ENCODE measurements around the gene CCT2.
A peak's percentile ranks its signal among the peaks of the same experiment; 100 is the strongest.

CCT2 gene

GRCh38 chr12:69585189-69586062, at the start of gene CCT2:
TSS of gene CCT2 (plus strand) at chr12:69585459. CDS start at chr12:69585522, 63 bp downstream.
- peak; percentile 86 for FAIRE-seq

GRCh38 chr12:69540987-69541386, 44.3 kb upstream of the CCT2 start:
- FAIRE-seq, result no peak

- no peak for FAIRE-seq
Measured at GRCh38 chr12:69544087-69544486, 41.2 kb upstream of the CCT2 start.

- FAIRE-seq, result no peak
Measured at GRCh38 chr12:69545081-69545480, 40.2 kb upstream of the CCT2 start.

GRCh38 chr12:69546693-69547438, 38.4 kb upstream of the CCT2 start:
- FAIRE-seq, result no peak

- FAIRE-seq, result no peak
Measured at GRCh38 chr12:69548687-69549086, 36.6 kb upstream of the CCT2 start.

- no peak for FAIRE-seq
Measured at GRCh38 chr12:69550569-69551350, 34.5 kb upstream of the CCT2 start.

- no peak for FAIRE-seq
Measured at GRCh38 chr12:69553628-69554248, 31.5 kb upstream of the CCT2 start.

- no peak for FAIRE-seq
Measured at GRCh38 chr12:69555461-69555860, 29.8 kb upstream of the CCT2 start.

- no peak for FAIRE-seq
Measured at GRCh38 chr12:69556383-69556782, 28.9 kb upstream of the CCT2 start.

- no peak for FAIRE-seq
Measured at GRCh38 chr12:69563166-69563762, 22.0 kb upstream of the CCT2 start.

- FAIRE-seq, result no peak
Measured at GRCh38 chr12:69566603-69567002, 18.7 kb upstream of the CCT2 start.

- FAIRE-seq, result no peak
Measured at GRCh38 chr12:69569236-69569635, 16.0 kb upstream of the CCT2 start.

- FAIRE-seq, result no peak
Measured at GRCh38 chr12:69570000-69570516, 15.2 kb upstream of the CCT2 start.

- peak; percentile 56 for FAIRE-seq
Measured at GRCh38 chr12:69570545-69571399, 14.5 kb upstream of the CCT2 start.

- no peak for FAIRE-seq
Measured at GRCh38 chr12:69575346-69575745, 9.9 kb upstream of the CCT2 start.

- no peak for FAIRE-seq
Measured at GRCh38 chr12:69578283-69578682, 7.0 kb upstream of the CCT2 start.

- FAIRE-seq, result no peak
Measured at GRCh38 chr12:69579029-69579428, 6.2 kb upstream of the CCT2 start.

GRCh38 chr12:69580074-69580473, 5.2 kb upstream of the CCT2 start:
- FAIRE-seq, result no peak

GRCh38 chr12:69583203-69583602, 2.1 kb upstream of the CCT2 start:
- FAIRE-seq, result no peak

GRCh38 chr12:69588527-69588926, 3.3 kb downstream of the CCT2 start:
- no peak for FAIRE-seq
